HCT116 (cell line): ENCODE measurements around the gene FAM110C. TPM values are rescaled to one million over a fixed set of nuclear protein-coding genes. Genes with fewer than 3 reads are reported as not detected.

Experiments used
- ATAC-seq: fragments of 200-7000 bp; cut with Tn5 transposase; 2 replicates; pipeline ENCODE4 v1.9.1; 2020; ENCODE audit warnings: mild to moderate bottlenecking, moderate library complexity
- BruUV-seq: library from RNA; stranded (reverse); fragments of 400-500 nt; replicated peaks from 2 replicates; lab custom pipeline; 2021; lab: Mats Ljungman, UMichigan
- CTCF ChIA-PET: fragments of 300-600 bp; sonication (Branson Sonifier 250); formaldehyde crosslinking; loops from one replicate; lab custom pipeline; 2021; ENCODE audit warnings: antibody characterized with exemption; lab: Charles Lee
- POLR2A ChIA-PET: fragments of 300-600, 350-600 bp; sonication (Branson Sonifier 250); formaldehyde crosslinking; loops from one replicate; lab custom pipeline; 2021; ENCODE audit warnings: antibody characterized with exemption; lab: Charles Lee
- RAD21 ChIA-PET, 2 experiments: fragments of 300-600 bp; sonication (Branson Sonifier 250); formaldehyde crosslinking; loops; one replicate each; lab custom pipeline; 2023; ENCODE audit warnings: low total read pairs in 2 of 2; ENCODE audit not compliant: uncharacterized antibody in 2 of 2, unreplicated experiment in 2 of 2, low non-redundant PET in 1 of 2; lab: Charles Lee
- DNase-seq: peaks from one replicate; pipeline ENCODE4 v3.0.0-alpha.2; 2010; ENCODE audit warnings: low read depth, low spot score
- H2AFZ ChIP-seq: fragments of 200-600 bp; shearing (Covaris generic), sonication (generic); 2 replicates; pipeline ENCODE4 v1.6.1; 2017; ENCODE audit warnings: low read depth, mixed run types, mixed read lengths, antibody characterized with exemption, low read length; ENCODE audit not compliant: poor library complexity, severe bottlenecking
- H3K27ac ChIP-seq: 2 replicates; pipeline ENCODE4 v1.5.1; 2012; ENCODE audit warnings: low read depth, low read length
- H3K27me3 ChIP-seq: fragments of 200-600 bp; sonication (generic); 2 replicates; pipeline ENCODE4 v1.6.1; 2016; ENCODE audit warnings: mixed run types, low read length, mixed read lengths; ENCODE audit not compliant: insufficient read depth
- H3K36me3 ChIP-seq, 2 experiments: fragments of 200-500 bp in 1 of 2; fragments of 200-600 bp in 1 of 2; sonication (Bioruptor generic) in 1 of 2; sonication (generic) in 1 of 2; 2 replicates each; pipeline versions ENCODE4 v1.5.1 to v1.6.1; 2014 to 2016; ENCODE audit warnings: low read length in 2 of 2, inconsistent platforms in 1 of 2, mixed read lengths in 1 of 2, mixed run types in 1 of 2; ENCODE audit not compliant: insufficient read depth in 2 of 2, control insufficient read depth in 1 of 2
- H3K4me1 ChIP-seq, 2 experiments: fragments of 200-600 bp in 1 of 2; sonication (generic) in 1 of 2; 2 replicates each; pipeline versions ENCODE4 v1.5.1 to v1.6.1; 2012 to 2017; ENCODE audit warnings: low read length in 2 of 2, inconsistent platforms in 1 of 2, mild to moderate bottlenecking in 1 of 2, mixed read lengths in 1 of 2, mixed run types in 1 of 2, moderate library complexity in 1 of 2; ENCODE audit not compliant: insufficient read depth in 2 of 2, control insufficient read depth in 1 of 2
- H3K4me2 ChIP-seq: fragments of 200-600 bp; sonication (generic); 2 replicates; pipeline ENCODE4 v1.6.1; 2017; ENCODE audit warnings: mixed run types, low read length, mixed read lengths
- H3K4me3 ChIP-seq, 2 experiments: fragments of 200-600 bp in 1 of 2; sonication (generic) in 1 of 2; replicated peaks in 1 of 2; 2 replicates each; pipeline ENCODE4 v1.5.1; 2011 to 2016; ENCODE audit warnings: low read length in 2 of 2, control low read depth in 1 of 2, low read depth in 1 of 2, mild to moderate bottlenecking in 1 of 2, mixed read lengths in 1 of 2, mixed run types in 1 of 2
- H3K79me2 ChIP-seq: fragments of 200-600 bp; sonication (generic); 2 replicates; pipeline ENCODE4 v1.6.1; 2017; ENCODE audit warnings: mild to moderate bottlenecking, mixed run types, low read length, moderate library complexity, mixed read lengths; ENCODE audit not compliant: insufficient read depth
- H3K9ac ChIP-seq: fragments of 200-600 bp; sonication (generic); 2 replicates; pipeline ENCODE4 v1.6.1; 2016; ENCODE audit warnings: low read length, mixed read lengths
- H3K9me2 ChIP-seq: fragments of 200-600 bp; sonication (generic), shearing (Covaris generic); 2 replicates; pipeline ENCODE4 v1.6.1; 2017; ENCODE audit warnings: mixed run types, mild to moderate bottlenecking, moderate library complexity; ENCODE audit not compliant: insufficient read depth
- H3K9me3 ChIP-seq, 2 experiments: fragments of 200-500 bp in 1 of 2; fragments of 200-600 bp in 1 of 2; sonication (Bioruptor generic) in 1 of 2; sonication (generic) in 1 of 2; 2 replicates each; pipeline ENCODE4 v1.6.1; 2014 to 2017; ENCODE audit warnings: low read length in 2 of 2, mixed read lengths in 2 of 2, inconsistent platforms in 1 of 2, low read depth in 1 of 2, mild to moderate bottlenecking in 1 of 2, mixed run types in 1 of 2, moderate library complexity in 1 of 2; ENCODE audit not compliant: control insufficient read depth in 1 of 2, insufficient read depth in 1 of 2
- H4K20me1 ChIP-seq: fragments of 200-600 bp; sonication (generic), shearing (Covaris generic); 2 replicates; pipeline ENCODE4 v1.6.1; 2017; ENCODE audit warnings: mixed run types, mild to moderate bottlenecking, moderate library complexity; ENCODE audit not compliant: insufficient read depth
- ATF3 ChIP-seq: IDR thresholded peaks from 2 replicates; pipeline ENCODE4 v1.6.1; 2012
- CEBPB ChIP-seq: IDR thresholded peaks from 2 replicates; pipeline ENCODE4 v1.6.1; 2012; ENCODE audit warnings: low read depth
- CTCF ChIP-seq, 3 experiments: fragments of 200-600 bp in 1 of 3; sonication (generic) in 1 of 3; IDR thresholded peaks in 2 of 3; conservative IDR thresholded peaks in 1 of 3; 2 replicates each; pipeline ENCODE4 v1.5.1; 2012 to 2017; ENCODE audit warnings: low read depth in 2 of 3, low read length in 2 of 3, antibody characterized with exemption in 1 of 3, borderline replicate concordance in 1 of 3, control low read depth in 1 of 3, mild to moderate bottlenecking in 1 of 3, mixed read lengths in 1 of 3, mixed run types in 1 of 3, moderate library complexity in 1 of 3; ENCODE audit not compliant: insufficient read depth in 1 of 3
- EGR1 ChIP-seq: IDR thresholded peaks from 2 replicates; pipeline ENCODE4 v1.6.1; 2012; ENCODE audit warnings: low read depth
- EZH2 ChIP-seq: fragments of 200-600 bp; sonication (generic); IDR thresholded peaks from 2 replicates; pipeline ENCODE4 v1.6.1; 2017; ENCODE audit warnings: antibody characterized with exemption, mixed run types
- EZH2phosphoT487 ChIP-seq: fragments of 200-600 bp; IDR thresholded peaks from 2 replicates; pipeline ENCODE4 v1.6.1; 2018; ENCODE audit warnings: antibody characterized with exemption, borderline replicate concordance
- JUND ChIP-seq: IDR thresholded peaks from 2 replicates; pipeline ENCODE4 v1.6.1; 2012
- RAD21 ChIP-seq: IDR thresholded peaks from 2 replicates; pipeline ENCODE4 v1.6.1; 2012; ENCODE audit warnings: low read depth, mild to moderate bottlenecking
- REST ChIP-seq: IDR thresholded peaks from 2 replicates; pipeline ENCODE4 v1.6.1; 2012; ENCODE audit warnings: low read depth
- SIN3A ChIP-seq: IDR thresholded peaks from 2 replicates; pipeline ENCODE4 v1.6.1; 2012; ENCODE audit warnings: low read depth
- SP1 ChIP-seq: IDR thresholded peaks from 2 replicates; pipeline ENCODE4 v1.6.1; 2012; ENCODE audit warnings: low read depth
- SRF ChIP-seq: IDR thresholded peaks from 2 replicates; pipeline ENCODE4 v1.6.1; 2012; ENCODE audit warnings: low read depth
- TCF7L2 ChIP-seq: IDR thresholded peaks from 2 replicates; pipeline ENCODE4 v1.7.0; 2011; ENCODE audit warnings: borderline replicate concordance, inconsistent platforms; ENCODE audit not compliant: insufficient read depth, insufficient read length; ENCODE audit errors: extremely low read depth
- YY1 ChIP-seq: IDR thresholded peaks from 2 replicates; pipeline ENCODE4 v1.6.1; 2011; ENCODE audit warnings: low read length, low read depth, moderate library complexity, mild to moderate bottlenecking; ENCODE audit not compliant: insufficient replicate concordance; ENCODE audit errors: extremely low read depth
- ZFX ChIP-seq: fragments of 450-650 bp; IDR thresholded peaks from 2 replicates; pipeline ENCODE4 v1.6.1; 2017
- intact Hi-C: fragments of 100-400 bp; cut with micrococcal nuclease; formaldehyde crosslinking; loops from 2 replicates; pipeline ENCODE4 v1.10.0; 2022
- total RNA-seq: library from RNA; stranded (reverse); gene quantifications from one replicate; pipeline ENCODE4 v1.2.1, GENCODE V29; 2021; ENCODE audit not compliant: unreplicated experiment
- TF ChIP-seq, protein P1 (sequence below): IDR thresholded peaks from 2 replicates; pipeline ENCODE4 v1.6.1; 2012
- TF ChIP-seq, protein P2 (sequence below): IDR thresholded peaks from 2 replicates; pipeline ENCODE4 v1.6.1; 2011; ENCODE audit warnings: mild to moderate bottlenecking, low read length, moderate library complexity; ENCODE audit not compliant: insufficient replicate concordance; ENCODE audit errors: extremely low read depth

FAM110C gene
- total RNA-seq, 1 experiment from 2014 or later: 20.3 TPM

DNA sequence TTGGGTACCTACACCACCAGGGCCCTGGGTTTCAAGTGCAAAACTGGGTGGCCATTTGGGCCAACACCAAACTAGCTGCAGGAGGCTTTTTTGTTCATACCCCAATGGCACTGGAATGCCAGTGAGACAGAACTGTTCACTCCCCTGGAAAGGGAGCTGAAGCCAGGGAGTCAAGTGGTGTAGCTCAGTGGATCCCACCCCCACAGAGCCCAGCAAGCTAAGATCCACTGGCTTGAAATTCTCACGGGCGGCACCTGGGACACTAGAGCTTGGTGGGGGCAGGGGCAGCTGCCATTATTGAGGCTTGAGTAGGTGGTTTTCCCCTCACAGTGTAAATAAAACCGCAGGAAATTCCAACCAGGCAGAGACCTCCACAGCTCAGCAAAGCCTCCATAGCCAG, 46.0 kb upstream of the FAM110C start (continued):
- TF ChIP-seq REST (no peak), EZH2phosphoT487 (no peak), RAD21 (no peak), TCF7L2 (no peak)
- TF ChIP-seq, all 23 proteins: peak for 0

DNA sequence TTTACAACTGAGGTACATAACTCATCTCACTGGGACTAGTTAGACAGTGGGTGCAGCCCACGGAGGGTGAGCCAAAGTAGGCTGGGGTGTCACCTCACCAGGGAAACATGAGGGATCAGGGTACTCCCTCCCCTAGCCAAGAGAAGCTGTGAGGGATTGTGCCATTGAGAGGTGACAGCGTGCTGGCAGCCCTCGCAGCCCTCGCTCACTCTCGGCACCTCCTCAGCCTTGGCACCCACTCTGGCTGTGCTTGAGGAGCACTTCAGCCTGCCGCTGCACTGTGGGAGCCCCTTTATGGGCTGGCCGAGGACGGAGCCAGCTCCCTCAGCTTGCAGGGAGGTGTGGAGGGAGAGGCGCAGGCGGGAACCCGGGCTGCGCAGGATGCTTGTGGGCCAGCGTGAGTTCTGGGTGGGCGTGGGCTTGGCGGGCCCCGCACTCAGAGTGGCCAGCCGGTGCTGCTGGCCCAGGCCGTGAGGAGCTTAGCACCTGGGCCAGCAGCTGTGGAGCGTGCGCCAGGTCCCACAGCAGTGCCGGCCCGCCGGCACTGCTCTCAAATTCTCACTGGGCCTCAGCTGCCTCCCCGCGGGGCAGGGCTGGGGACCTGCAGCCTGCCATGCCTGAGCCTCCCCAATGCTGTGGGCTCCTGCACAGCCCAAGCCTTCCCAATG, 44.5 kb upstream of the FAM110C start:
- Histone ChIP-seq H3K9me2 (no peaks in the 10 kb centered on the region), H2AFZ (no peak overlapping the region), H3K79me2 (no peaks in the 10 kb centered on the region), H3K27me3 (no peaks in the 10 kb centered on the region), H3K4me3 (no peak overlapping the region), H3K9me3 (no peaks in the 10 kb centered on the region), H3K36me3 (no peaks in the 10 kb centered on the region), H3K27ac (no peak overlapping the region), H3K4me2 (no peak overlapping the region), H3K9ac (no peak overlapping the region), H3K4me1 (no peaks in the 10 kb centered on the region), H4K20me1 (no peaks in the 10 kb centered on the region)
- ChIA-PET RAD21 (no interaction called here), POLR2A (no interaction called here), CTCF (no interaction called here)
- no TSS peak for BruUV-seq
- intact Hi-C loops: no loop called here
- no peak; the same call in 1 of the 2 replicates for ATAC-seq
- DNase-seq: no peak
- TF ChIP-seq JUND: no peak
- no peak for TF ChIP-seq RAD21
- TF ChIP-seq EZH2phosphoT487: no peak
- TF ChIP-seq YY1: no peak
- no peak for TF ChIP-seq EGR1
- TF ChIP-seq CEBPB: no peak
- TF ChIP-seq SIN3A: no peak
- TF ChIP-seq ZFX: no peak
- TF ChIP-seq CTCF (IDR thresholded peaks at IDR 0.05 in 2 of 3, conservative IDR thresholded peaks at IDR 0.05 in 1 of 3; ENCODE audit: borderline replicate concordance in 1 of 3, insufficient read depth in 1 of 3, low read depth in 2 of 3, low read length in 2 of 3): no peak
- TF ChIP-seq, protein P1, sequence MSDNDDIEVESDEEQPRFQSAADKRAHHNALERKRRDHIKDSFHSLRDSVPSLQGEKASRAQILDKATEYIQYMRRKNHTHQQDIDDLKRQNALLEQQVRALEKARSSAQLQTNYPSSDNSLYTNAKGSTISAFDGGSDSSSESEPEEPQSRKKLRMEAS: no peak
- no peak for TF ChIP-seq EZH2
- TF ChIP-seq, protein P2, sequence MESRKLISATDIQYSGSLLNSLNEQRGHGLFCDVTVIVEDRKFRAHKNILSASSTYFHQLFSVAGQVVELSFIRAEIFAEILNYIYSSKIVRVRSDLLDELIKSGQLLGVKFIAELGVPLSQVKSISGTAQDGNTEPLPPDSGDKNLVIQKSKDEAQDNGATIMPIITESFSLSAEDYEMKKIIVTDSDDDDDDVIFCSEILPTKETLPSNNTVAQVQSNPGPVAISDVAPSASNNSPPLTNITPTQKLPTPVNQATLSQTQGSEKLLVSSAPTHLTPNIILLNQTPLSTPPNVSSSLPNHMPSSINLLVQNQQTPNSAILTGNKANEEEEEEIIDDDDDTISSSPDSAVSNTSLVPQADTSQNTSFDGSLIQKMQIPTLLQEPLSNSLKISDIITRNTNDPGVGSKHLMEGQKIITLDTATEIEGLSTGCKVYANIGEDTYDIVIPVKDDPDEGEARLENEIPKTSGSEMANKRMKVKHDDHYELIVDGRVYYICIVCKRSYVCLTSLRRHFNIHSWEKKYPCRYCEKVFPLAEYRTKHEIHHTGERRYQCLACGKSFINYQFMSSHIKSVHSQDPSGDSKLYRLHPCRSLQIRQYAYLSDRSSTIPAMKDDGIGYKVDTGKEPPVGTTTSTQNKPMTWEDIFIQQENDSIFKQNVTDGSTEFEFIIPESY: no peak
- TF ChIP-seq SRF: no peak
- no peak for TF ChIP-seq TCF7L2
- TF ChIP-seq ATF3: no peak
- TF ChIP-seq SP1: no peak
